ENCODE data around the gene SLC10A6. TPM values are rescaled to one million over a fixed set of nuclear protein-coding genes. Genes with fewer than 3 reads are reported as not detected.

Gene SLC10A6
- total and polyA plus RNA-seq, 9 donors = 0.05 to 0.72 (median 0.27) TPM; not detected in 4

- H3K9me3 ChIP-seq = no peaks in the 10 kb centered on the region
- H3K4me3 ChIP-seq = no peak overlapping the region
- intact Hi-C loops (cut with DNase I) = no loop called here
- H3K36me3 ChIP-seq = no peaks in the 10 kb centered on the region
- no peak overlapping the region for H3K27ac ChIP-seq
- H3K27me3 ChIP-seq = no peaks in the 10 kb centered on the region
- DNase-seq = no peak
- WGBS, 3 donors = 47 to 57% (median 56%) methylated on average over 5 of the region's 5 CpGs
- H3K4me1 ChIP-seq (ENCODE audit: insufficient read depth) = no peaks in the 10 kb centered on the region
- TF ChIP-seq EP300 (IDR thresholded peaks at IDR 0.05) (no peak), CTCF (IDR thresholded peaks at IDR 0.05) (no peak), POLR2A (IDR thresholded peaks at IDR 0.05) (no peak)
Observed at GRCh38 chr4:86845593-86845992, 3.6 kb downstream of the SLC10A6 start.

GRCh38 chr4:86841309-86841708 lies 7.9 kb downstream of the SLC10A6 start:
- H3K4me1 ChIP-seq (ENCODE audit: insufficient read depth) = no peaks in the 10 kb centered on the region
- no peak overlapping the region for H3K4me3 ChIP-seq
- TF ChIP-seq POLR2A (IDR thresholded peaks at IDR 0.05) = no peak
- TF ChIP-seq CTCF (IDR thresholded peaks at IDR 0.05) = no peak
- TF ChIP-seq EP300 (IDR thresholded peaks at IDR 0.05) = no peak
- intact Hi-C loops (cut with DNase I) = no loop called here
- no peak for DNase-seq
- no peak overlapping the region for H3K27ac ChIP-seq
- H3K9me3 ChIP-seq = no peaks in the 10 kb centered on the region
- 93 to 94% (median 94%) methylated on average over 1 of the region's 1 CpG for WGBS, 3 donors
- H3K27me3 ChIP-seq = no peaks in the 10 kb centered on the region
- no peaks in the 10 kb centered on the region for H3K36me3 ChIP-seq

- no peaks in the 10 kb centered on the region for H3K9me3 ChIP-seq
- H3K27me3 ChIP-seq = no peaks in the 10 kb centered on the region
- TF ChIP-seq POLR2A (IDR thresholded peaks at IDR 0.05) (no peak), CTCF (IDR thresholded peaks at IDR 0.05) (no peak), EP300 (IDR thresholded peaks at IDR 0.05) (no peak)
- intact Hi-C loops (cut with DNase I) = no loop called here
- H3K4me3 ChIP-seq = no peak overlapping the region
- H3K4me1 ChIP-seq (ENCODE audit: insufficient read depth) = no peaks in the 10 kb centered on the region
- no peaks in the 10 kb centered on the region for H3K36me3 ChIP-seq
- no peak for DNase-seq
- H3K27ac ChIP-seq = no peak overlapping the region
- 91 to 97% (median 95%) methylated on average over 1 of the region's 1 CpG for WGBS, 3 donors
Observed at GRCh38 chr4:86840858-86841257, 8.3 kb downstream of the SLC10A6 start.

- Histone ChIP-seq H3K27me3 (no peaks in the 10 kb centered on the region), H3K4me1 (ENCODE audit: insufficient read depth) (no peaks in the 10 kb centered on the region), H3K9me3 (no peaks in the 10 kb centered on the region), H3K4me3 (no peak overlapping the region), H3K27ac (no peak overlapping the region), H3K36me3 (no peaks in the 10 kb centered on the region)
- WGBS, 3 donors = 70 to 76% (median 75%) methylated on average over 5 of the region's 5 CpGs
- intact Hi-C loops (cut with DNase I) = no loop called here
- TF ChIP-seq CTCF (IDR thresholded peaks at IDR 0.05) = no peak
- no peak for TF ChIP-seq POLR2A (IDR thresholded peaks at IDR 0.05)
- no peak for DNase-seq
Observed at GRCh38 chr4:86837691-86838503, 11.3 kb downstream of the SLC10A6 start.

Measured in ovary (tissue), 9 donors.